HG03565 (cell line): ENCODE measurements around the gene CCDC85B.

ENCODE experiments used
- ATAC-seq: cut with Tn5 transposase; IDR thresholded peaks from one replicate; pipeline ENCODE4 v1.9.1; 2021; ENCODE audit warnings: mild to moderate bottlenecking, moderate library complexity; ENCODE audit not compliant: unreplicated experiment

The CCDC85B gene

GRCh38 chr11:65857500-65857852 is 33.0 kb upstream of the CCDC85B start:
- ATAC-seq, result peak; percentile 0

- peak; percentile 37 for ATAC-seq
These were observed 32.4 kb upstream of the CCDC85B start, which contains the start of gene CFL1 for GRCh38 chr11:65857853-65858680. TSS of gene CFL1 (minus strand) at chr11:65858180. CDS start at chr11:65858099, 81 bp downstream.

- no peak for ATAC-seq
These were observed 31.8 kb upstream of the CCDC85B start for GRCh38 chr11:65858681-65859087.

- ATAC-seq, result peak; percentile 44
These were observed 31.2 kb upstream of the CCDC85B start for GRCh38 chr11:65859095-65859811.

GRCh38 chr11:65859812-65860277 is 30.6 kb upstream of the CCDC85B start:
- ATAC-seq, result no peak

- ATAC-seq, result no peak
These were observed 30.0 kb upstream of the CCDC85B start, which contains the start of gene MUS81 for GRCh38 chr11:65860278-65861164. TSS of gene MUS81 (plus strand) at chr11:65860433. CDS start at chr11:65860754, 321 bp downstream.

GRCh38 chr11:65861165-65861505 is 29.3 kb upstream of the CCDC85B start:
- no peak for ATAC-seq

- no peak for ATAC-seq
These were observed 28.8 kb upstream of the CCDC85B start for GRCh38 chr11:65861533-65862183.

- ATAC-seq, result no peak
These were observed 28.2 kb upstream of the CCDC85B start for GRCh38 chr11:65862191-65862735.

GRCh38 chr11:65862941-65863888 is 27.3 kb upstream of the CCDC85B start:
- no peak for ATAC-seq

GRCh38 chr11:65863889-65864705 is 26.4 kb upstream of the CCDC85B start:
- ATAC-seq, result no peak

GRCh38 chr11:65864706-65865471 is 25.6 kb upstream of the CCDC85B start:
- ATAC-seq, result no peak

GRCh38 chr11:65865550-65866172 is 24.8 kb upstream of the CCDC85B start:
- no peak for ATAC-seq

GRCh38 chr11:65866509-65867283 is 23.8 kb upstream of the CCDC85B start:
- no peak for ATAC-seq

GRCh38 chr11:65867284-65868071 is 23.0 kb upstream of the CCDC85B start:
- ATAC-seq, result no peak
